Heart left ventricle (tissue), 16 donors: ENCODE measurements around the gene FCRL5. TPM values are rescaled to one million over a fixed set of nuclear protein-coding genes. Genes with fewer than 3 reads are reported as not detected.
"Not testable (repeated sequence)": the region's sequence is repeated elsewhere in the genome, so short reads cannot be mapped to it uniquely, and the experiment has no call there.

Source experiments
- ATAC-seq, 4 donors: fragments of 200-7000 bp; cut with Tn5 transposase; one replicate each; pipeline ENCODE4 v1.9.1; 2020 to 2022; ENCODE audit warnings: moderate library complexity in 4 of 4, mild to moderate bottlenecking in 3 of 4, moderate number of reproducible peaks in 1 of 4
- DNase-seq, 5 donors: peaks; one replicate each; pipeline ENCODE4 v3.0.0-alpha.2; 2020
- H3K27ac ChIP-seq, 12 donors: fragments of 200-600 bp; sonication (generic) in 4 of 12; one replicate each; pipeline versions ENCODE4 v1.5.0 to v1.8.0; 2016 to 2022; ENCODE audit warnings: mild to moderate bottlenecking in 2 of 12
- H3K27me3 ChIP-seq, 9 donors: fragments of 200-600 bp; sonication (generic) in 2 of 9; one replicate each; pipeline versions ENCODE4 v1.5.1 to v1.8.0; 2016 to 2022; ENCODE audit warnings: mild to moderate bottlenecking in 3 of 9
- H3K36me3 ChIP-seq, 9 donors: fragments of 200-600 bp; sonication (generic) in 2 of 9; one replicate each; pipeline versions ENCODE4 v1.5.0 to v1.8.0; 2018 to 2022; ENCODE audit warnings: mild to moderate bottlenecking in 2 of 9
- H3K4me1 ChIP-seq, 12 donors: fragments of 200-600 bp; sonication (generic) in 4 of 12; one replicate each; pipeline versions ENCODE4 v1.5.0 to v1.8.0; 2016 to 2022; ENCODE audit warnings: mild to moderate bottlenecking in 3 of 12
- H3K4me3 ChIP-seq, 12 donors: fragments of 200-600 bp; sonication (generic) in 4 of 12; one replicate each; pipeline versions ENCODE4 v1.5.0 to v1.8.0; 2017 to 2022; ENCODE audit warnings: mild to moderate bottlenecking in 9 of 12, moderate library complexity in 4 of 12
- H3K9me3 ChIP-seq, 12 donors: fragments of 200-600 bp; sonication (generic) in 4 of 12; one replicate each; pipeline versions ENCODE4 v1.5.0 to v1.8.0; 2016 to 2022; ENCODE audit warnings: mild to moderate bottlenecking in 1 of 12
- POLR2A ChIP-seq, 2 donors: fragments of 450-650 bp; IDR thresholded peaks; one replicate each; pipeline ENCODE4 v1.6.1; 2017; ENCODE audit warnings: antibody characterized with exemption in 2 of 2, mild to moderate bottlenecking in 2 of 2, moderate library complexity in 2 of 2
- WGBS, 4 donors: extraction: QIAGEN DNeasy Blood & Tissue Kit in 2 of 4; methylation state at CpG; one replicate each; pipeline versions ENCODE4 v1.1.5 to v1.1.7; 2013 to 2018; 5-methylcytosine and 5-hydroxymethylcytosine counted together
- intact Hi-C, 10 donors: fragments of 100-400 bp; cut with DNase I; formaldehyde crosslinking; loops; one replicate each; pipeline versions ENCODE4 v1.11.1 to v1.14.2; 2022
- polyA plus RNA-seq, 2 donors: library from polyadenylated mRNA; stranded (reverse); fragments of 200-250 nt; gene quantifications; one replicate each; pipeline ENCODE4 v1.2.3, GENCODE V29; 2013
- total RNA-seq, 9 donors: library from RNA; depleted of rRNA in 2 of 9; stranded (reverse); fragments of >200 nt in 2 of 9; fragmentation: NEBNext Ultra II Directional in 3 of 9; extraction: Animal tissue kit (Norgen Biotek cat#: 25700) in 3 of 9; gene quantifications; one replicate each; pipeline versions ENCODE4 v1.1.0 to v1.2.4, GENCODE V29; 2016 to 2023
- TF ChIP-seq, protein P1 (sequence below), 12 donors: fragments of 200-600 bp; sonication (generic) in 4 of 12; IDR thresholded peaks; one replicate each; pipeline versions ENCODE4 v1.5.0 to v1.8.0; 2018 to 2022; ENCODE audit warnings: antibody characterized with exemption in 12 of 12, mild to moderate bottlenecking in 5 of 12
- donor health status: ischemic (EF 13 %, LVEDD 7.1; RV severe dilation, severe dysfunction).
- donor health status: healthy with polysubstance abuse.
- donor health status: DM: no; HTN: yes; CAD: no.
- donor health status: DM: no; HTN: no; CAD: no.
- donor health status: ischemic (EF 25% LVEDD 6.9; RV normal size, moderate dysfunction).
- donor health status: ischemic (EF 25% LVEDD 5.7; RV mildly dilated, moderate dysfunction).
- donor health status: healthy.
- donor health status: DM: yes; HTN: yes; CAD: no.
- donor health status: ischemic (EF 35%, LVEDD 5.7; RV mildly dilated, moderate dysfunction).
- donor health status: nonischemic (EF 11% LVEDD 7.7; RV severe dilation, severe dysfunction).
- donor health status: DM: yes; HTN: yes; CAD: no.
- donor health status: PGD.
- donor health status: ischemic (EF 29% LVEDD 5.4; RV normal size, mild dysfunction).
- donor health status: nonischemic (EF 23%, LVEDD 6.1; RV moderate dilation, normal function).

FCRL5 gene
- total and polyA plus RNA-seq, 11 donors: 0.04 to 0.32 (median 0.08) TPM; not detected in 7

DNA sequence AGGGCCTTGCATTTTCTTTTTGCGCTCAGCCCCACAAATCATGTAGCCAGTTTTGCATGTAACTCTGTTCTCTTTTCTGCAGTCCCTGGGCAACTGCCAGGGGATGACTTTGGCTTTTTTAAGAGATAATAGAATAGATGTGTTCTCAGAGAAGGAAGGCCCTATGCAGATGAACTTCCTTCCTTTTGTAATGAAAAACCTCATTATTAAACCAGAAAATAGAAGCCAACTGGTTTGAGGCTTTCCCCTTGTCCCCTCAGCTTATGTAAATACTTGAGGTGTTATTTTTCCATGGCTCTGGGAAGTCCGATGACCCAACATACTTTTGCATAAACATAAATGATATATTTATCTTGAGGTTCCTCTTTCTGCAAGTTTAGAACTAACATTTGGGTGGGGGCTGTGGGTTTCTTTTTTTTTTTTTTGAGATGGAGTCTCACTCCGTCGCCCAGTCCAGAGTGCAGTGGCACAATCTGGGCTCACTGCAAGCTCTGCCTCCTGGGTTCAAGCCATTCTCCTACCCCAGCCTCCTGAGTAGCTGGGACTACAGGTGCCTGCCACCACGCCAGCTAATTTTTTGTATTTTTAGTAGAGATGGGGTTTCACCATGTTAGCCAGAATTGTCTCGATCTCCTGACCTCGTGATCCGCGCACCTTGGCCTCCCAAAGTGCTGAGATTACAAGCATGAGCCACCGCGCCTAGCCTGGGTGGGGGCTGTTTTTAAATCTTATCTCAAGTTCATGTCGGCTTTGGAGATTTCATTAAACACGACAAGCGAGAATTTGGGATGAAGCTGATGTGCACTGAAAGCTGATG, 14.4 kb upstream of the FCRL5 start:
- no peak overlapping the region for H3K4me3 ChIP-seq
- no peaks in the 10 kb centered on the region for H3K4me1 ChIP-seq
- DNase-seq (no peak), ATAC-seq (no peak)
- H3K9me3 ChIP-seq: no peaks in the 10 kb centered on the region
- H3K27me3 ChIP-seq: peaks cover 0 to 21% (median 0%) of the 10 kb centered on the region in 9 donors
- 78 to 79% (median 78%) methylated on average over 14 of the region's 14 CpGs for WGBS, 4 donors
- no peak overlapping the region for H3K27ac ChIP-seq
- H3K36me3 ChIP-seq: no peaks in the 10 kb centered on the region
- TF ChIP-seq POLR2A (IDR thresholded peaks at IDR 0.05): no peak
- TF ChIP-seq, protein P1, sequence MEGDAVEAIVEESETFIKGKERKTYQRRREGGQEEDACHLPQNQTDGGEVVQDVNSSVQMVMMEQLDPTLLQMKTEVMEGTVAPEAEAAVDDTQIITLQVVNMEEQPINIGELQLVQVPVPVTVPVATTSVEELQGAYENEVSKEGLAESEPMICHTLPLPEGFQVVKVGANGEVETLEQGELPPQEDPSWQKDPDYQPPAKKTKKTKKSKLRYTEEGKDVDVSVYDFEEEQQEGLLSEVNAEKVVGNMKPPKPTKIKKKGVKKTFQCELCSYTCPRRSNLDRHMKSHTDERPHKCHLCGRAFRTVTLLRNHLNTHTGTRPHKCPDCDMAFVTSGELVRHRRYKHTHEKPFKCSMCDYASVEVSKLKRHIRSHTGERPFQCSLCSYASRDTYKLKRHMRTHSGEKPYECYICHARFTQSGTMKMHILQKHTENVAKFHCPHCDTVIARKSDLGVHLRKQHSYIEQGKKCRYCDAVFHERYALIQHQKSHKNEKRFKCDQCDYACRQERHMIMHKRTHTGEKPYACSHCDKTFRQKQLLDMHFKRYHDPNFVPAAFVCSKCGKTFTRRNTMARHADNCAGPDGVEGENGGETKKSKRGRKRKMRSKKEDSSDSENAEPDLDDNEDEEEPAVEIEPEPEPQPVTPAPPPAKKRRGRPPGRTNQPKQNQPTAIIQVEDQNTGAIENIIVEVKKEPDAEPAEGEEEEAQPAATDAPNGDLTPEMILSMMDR (IDR thresholded peaks at IDR 0.05): no peak
- intact Hi-C loops: no loop called here

DNA sequence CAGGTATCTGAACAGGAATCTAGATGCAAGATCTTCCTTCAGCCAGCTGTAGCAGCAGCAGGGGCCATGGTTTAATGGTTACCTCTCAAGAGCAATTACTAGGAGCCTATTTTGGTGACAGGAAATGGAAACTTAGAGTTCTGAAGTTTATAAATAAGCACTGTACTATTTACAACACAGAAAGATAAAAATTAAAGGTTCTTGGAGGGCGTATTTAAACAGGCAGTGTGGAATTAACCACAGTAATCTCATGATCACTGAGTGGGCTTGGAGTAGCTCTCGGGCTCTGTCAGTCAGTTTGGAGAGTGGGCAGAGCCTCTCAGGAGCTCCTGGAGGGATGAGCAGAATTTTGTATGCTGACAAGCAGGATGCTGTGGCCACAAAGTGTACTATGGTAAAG, 10.2 kb upstream of the FCRL5 start:
- Histone ChIP-seq H3K27ac (no peak overlapping the region), H3K4me1 (no peaks in the 10 kb centered on the region), H3K27me3 (peaks cover 0 to 25% (median 0%) of the 10 kb centered on the region in 9 donors), H3K36me3 (no peaks in the 10 kb centered on the region), H3K4me3 (no peak overlapping the region), H3K9me3 (no peaks in the 10 kb centered on the region)
- TF ChIP-seq, protein P1 (IDR thresholded peaks at IDR 0.05): no peak
- no peak for TF ChIP-seq POLR2A (IDR thresholded peaks at IDR 0.05)
- WGBS, 4 donors: 33 to 49% (median 39%) methylated on average over 2 of the region's 2 CpGs
- intact Hi-C loops: no loop called here
- no peak for DNase-seq
- no peak for ATAC-seq

- TF ChIP-seq, protein P1 (IDR thresholded peaks at IDR 0.05): no peak
- TF ChIP-seq POLR2A (IDR thresholded peaks at IDR 0.05): no peak
- Histone ChIP-seq H3K9me3 (no peaks in the 10 kb centered on the region), H3K27ac (no peak overlapping the region), H3K4me3 (no peak overlapping the region), H3K27me3 (peaks cover 0 to 14% (median 0%) of the 10 kb centered on the region in 9 donors), H3K36me3 (no peaks in the 10 kb centered on the region), H3K4me1 (no peaks in the 10 kb centered on the region)
- 54 to 74% (median 69%) methylated on average over 2 of the region's 2 CpGs for WGBS, 4 donors
- intact Hi-C loops: no loop called here
- DNase-seq (no peak), ATAC-seq (no peak)
Measured at GRCh38 chr1:157558119-157558518, 5.8 kb upstream of the FCRL5 start.

DNA sequence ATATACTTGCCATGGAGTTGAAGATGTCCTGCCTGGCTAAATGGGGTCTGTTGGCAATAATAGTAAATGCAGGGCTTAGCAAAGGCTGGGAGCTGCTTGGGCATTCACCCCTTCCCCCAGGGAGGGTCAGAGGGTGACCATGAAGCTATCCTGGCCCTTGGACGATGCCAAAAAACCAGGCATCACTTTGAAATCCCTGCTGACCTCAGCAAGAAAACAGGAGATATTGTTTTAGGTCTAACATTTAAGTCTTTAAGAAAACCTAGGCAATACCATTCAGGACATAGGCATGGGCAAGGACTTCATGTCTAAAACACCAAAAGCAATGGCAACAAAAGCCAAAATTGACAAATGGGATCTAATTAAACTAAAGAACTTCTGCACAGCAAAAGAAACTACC, 4.2 kb downstream of the FCRL5 start:
- ATAC-seq, H3K9me3 ChIP-seq, H3K36me3 ChIP-seq, DNase-seq, intact Hi-C loops, H3K4me1 ChIP-seq, H3K27ac ChIP-seq, H3K4me3 ChIP-seq: not testable (repeated sequence)
- H3K27me3 ChIP-seq: peaks cover 0 to 11% (median 0%) of the 10 kb centered on the region in 9 donors
- WGBS, 4 donors: 63 to 73% (median 66%) methylated on average over 1 of the region's 1 CpG
